ENCODE measurements around the gene RTTN.

RTTN gene

DNA sequence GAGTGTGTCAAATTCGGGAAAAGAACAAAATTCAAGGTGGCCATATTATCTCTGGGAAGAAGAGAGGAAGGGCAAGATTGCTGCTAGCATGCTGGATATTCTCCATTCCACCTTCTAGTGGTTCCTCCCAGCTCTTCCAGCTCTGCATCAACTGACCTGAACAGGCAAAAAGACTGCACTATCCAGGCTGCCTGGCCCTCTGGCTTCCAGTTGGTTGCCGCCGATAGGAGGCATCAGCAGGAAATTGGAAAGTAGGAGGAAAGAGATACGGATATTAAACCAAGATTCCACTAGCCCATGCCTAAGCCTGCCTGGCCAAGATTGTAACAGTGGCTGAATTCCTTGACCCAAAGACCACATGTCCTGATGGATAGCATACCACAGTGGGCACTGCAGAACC lies 1.7 kb upstream of the RTTN start:
- TF ChIP-seq FOXP2 (optimal IDR thresholded peaks at IDR 0.05; ENCODE audit: borderline replicate concordance, extremely low read depth, extremely low read length, insufficient read depth) (no peak), POLR2AphosphoS5 (IDR thresholded peaks at IDR 0.05; ENCODE audit: low read depth, low read length) (no peak), TAF1 (IDR thresholded peaks at IDR 0.05; ENCODE audit: borderline replicate concordance, insufficient read depth, low read length) (no peak), SIN3A (IDR thresholded peaks at IDR 0.05; ENCODE audit: borderline replicate concordance, insufficient read depth, low read length) (no peak)
- TF ChIP-seq, protein P1, sequence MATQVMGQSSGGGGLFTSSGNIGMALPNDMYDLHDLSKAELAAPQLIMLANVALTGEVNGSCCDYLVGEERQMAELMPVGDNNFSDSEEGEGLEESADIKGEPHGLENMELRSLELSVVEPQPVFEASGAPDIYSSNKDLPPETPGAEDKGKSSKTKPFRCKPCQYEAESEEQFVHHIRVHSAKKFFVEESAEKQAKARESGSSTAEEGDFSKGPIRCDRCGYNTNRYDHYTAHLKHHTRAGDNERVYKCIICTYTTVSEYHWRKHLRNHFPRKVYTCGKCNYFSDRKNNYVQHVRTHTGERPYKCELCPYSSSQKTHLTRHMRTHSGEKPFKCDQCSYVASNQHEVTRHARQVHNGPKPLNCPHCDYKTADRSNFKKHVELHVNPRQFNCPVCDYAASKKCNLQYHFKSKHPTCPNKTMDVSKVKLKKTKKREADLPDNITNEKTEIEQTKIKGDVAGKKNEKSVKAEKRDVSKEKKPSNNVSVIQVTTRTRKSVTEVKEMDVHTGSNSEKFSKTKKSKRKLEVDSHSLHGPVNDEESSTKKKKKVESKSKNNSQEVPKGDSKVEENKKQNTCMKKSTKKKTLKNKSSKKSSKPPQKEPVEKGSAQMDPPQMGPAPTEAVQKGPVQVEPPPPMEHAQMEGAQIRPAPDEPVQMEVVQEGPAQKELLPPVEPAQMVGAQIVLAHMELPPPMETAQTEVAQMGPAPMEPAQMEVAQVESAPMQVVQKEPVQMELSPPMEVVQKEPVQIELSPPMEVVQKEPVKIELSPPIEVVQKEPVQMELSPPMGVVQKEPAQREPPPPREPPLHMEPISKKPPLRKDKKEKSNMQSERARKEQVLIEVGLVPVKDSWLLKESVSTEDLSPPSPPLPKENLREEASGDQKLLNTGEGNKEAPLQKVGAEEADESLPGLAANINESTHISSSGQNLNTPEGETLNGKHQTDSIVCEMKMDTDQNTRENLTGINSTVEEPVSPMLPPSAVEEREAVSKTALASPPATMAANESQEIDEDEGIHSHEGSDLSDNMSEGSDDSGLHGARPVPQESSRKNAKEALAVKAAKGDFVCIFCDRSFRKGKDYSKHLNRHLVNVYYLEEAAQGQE (IDR thresholded peaks at IDR 0.05; ENCODE audit: insufficient read depth in 1 of 2, low read depth in 2 of 2, low read length in 2 of 2) = no peak

DNA sequence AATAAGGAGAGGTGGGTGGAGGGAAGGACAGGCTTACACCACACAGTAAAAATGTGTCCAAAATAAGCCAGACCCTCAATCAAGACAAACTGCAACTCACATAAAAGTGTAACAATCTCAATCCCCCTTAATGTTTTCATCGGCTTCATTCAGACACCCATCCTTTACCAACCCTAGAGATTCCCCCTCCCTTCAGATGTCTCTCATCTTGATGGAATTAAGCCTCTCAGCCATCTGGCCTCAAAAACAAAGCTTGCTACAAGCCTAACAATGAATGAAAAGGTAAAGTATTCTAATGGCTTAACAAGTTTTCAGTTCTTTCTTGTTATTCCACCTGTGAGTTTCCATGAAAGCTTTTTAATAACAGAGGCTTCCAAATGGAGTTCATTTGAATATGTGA lies 5.2 kb downstream of the RTTN start:
- TF ChIP-seq SIN3A (IDR thresholded peaks at IDR 0.05; ENCODE audit: borderline replicate concordance, insufficient read depth, low read length) = no peak
- no peak for TF ChIP-seq POLR2AphosphoS5 (IDR thresholded peaks at IDR 0.05; ENCODE audit: low read depth, low read length)

DNA sequence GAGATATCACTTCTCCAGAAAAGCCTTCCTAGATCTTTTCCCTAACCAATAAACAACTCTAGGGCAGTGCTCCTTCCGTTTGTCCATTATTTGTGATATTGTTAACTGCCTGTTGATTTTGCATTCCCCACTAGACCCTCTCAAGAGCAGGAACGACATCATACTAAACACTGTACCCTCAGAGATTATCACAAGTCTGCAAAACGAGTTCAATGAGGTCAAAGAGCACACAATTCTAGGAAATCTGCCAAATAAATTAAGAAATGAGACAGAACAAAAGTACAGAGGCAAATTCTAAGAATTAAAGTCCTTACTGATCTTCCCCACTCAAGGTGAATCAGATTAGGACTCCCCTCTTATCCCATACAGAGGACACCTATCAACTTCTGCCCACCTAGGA lies 7.6 kb downstream of the RTTN start:
- TF ChIP-seq POLR2AphosphoS5 (IDR thresholded peaks at IDR 0.05; ENCODE audit: low read depth, low read length) (no peak), TAF1 (IDR thresholded peaks at IDR 0.05; ENCODE audit: borderline replicate concordance, insufficient read depth, low read length) (no peak), SIN3A (IDR thresholded peaks at IDR 0.05; ENCODE audit: borderline replicate concordance, insufficient read depth, low read length) (no peak), FOXP2 (optimal IDR thresholded peaks at IDR 0.05; ENCODE audit: borderline replicate concordance, extremely low read depth, extremely low read length, insufficient read depth) (no peak)
- TF ChIP-seq, protein P1 (IDR thresholded peaks at IDR 0.05; ENCODE audit: insufficient read depth in 1 of 2, low read depth in 2 of 2, low read length in 2 of 2) = no peak

DNA sequence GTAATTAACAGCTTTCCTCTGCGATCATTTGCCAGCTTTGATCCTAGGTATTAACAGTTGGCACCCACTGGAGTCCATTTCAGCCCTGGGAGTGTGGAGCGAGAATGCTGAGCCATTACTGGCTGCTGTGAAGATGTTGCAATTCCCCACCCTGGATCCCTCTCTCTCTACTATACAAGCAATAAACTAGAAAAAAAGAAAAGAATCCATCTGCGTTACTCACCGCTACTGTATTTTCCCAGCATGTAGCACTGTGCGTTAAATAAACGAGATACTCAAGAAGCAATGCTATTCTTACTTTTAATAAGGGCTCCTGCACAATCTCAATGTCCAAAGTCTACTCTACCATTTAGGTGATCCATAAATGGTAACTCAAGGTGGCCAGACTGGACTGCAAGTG lies 8.5 kb downstream of the RTTN start:
- TF ChIP-seq TAF1 (IDR thresholded peaks at IDR 0.05; ENCODE audit: borderline replicate concordance, insufficient read depth, low read length) = no peak
- TF ChIP-seq FOXP2 (optimal IDR thresholded peaks at IDR 0.05; ENCODE audit: borderline replicate concordance, extremely low read depth, extremely low read length, insufficient read depth) = no peak
- TF ChIP-seq, protein P1 (IDR thresholded peaks at IDR 0.05; ENCODE audit: insufficient read depth in 1 of 2, low read depth in 2 of 2, low read length in 2 of 2) = no peak
- TF ChIP-seq POLR2AphosphoS5 (IDR thresholded peaks at IDR 0.05; ENCODE audit: low read depth, low read length) = no peak
- TF ChIP-seq SIN3A (IDR thresholded peaks at IDR 0.05; ENCODE audit: borderline replicate concordance, insufficient read depth, low read length) = no peak

DNA sequence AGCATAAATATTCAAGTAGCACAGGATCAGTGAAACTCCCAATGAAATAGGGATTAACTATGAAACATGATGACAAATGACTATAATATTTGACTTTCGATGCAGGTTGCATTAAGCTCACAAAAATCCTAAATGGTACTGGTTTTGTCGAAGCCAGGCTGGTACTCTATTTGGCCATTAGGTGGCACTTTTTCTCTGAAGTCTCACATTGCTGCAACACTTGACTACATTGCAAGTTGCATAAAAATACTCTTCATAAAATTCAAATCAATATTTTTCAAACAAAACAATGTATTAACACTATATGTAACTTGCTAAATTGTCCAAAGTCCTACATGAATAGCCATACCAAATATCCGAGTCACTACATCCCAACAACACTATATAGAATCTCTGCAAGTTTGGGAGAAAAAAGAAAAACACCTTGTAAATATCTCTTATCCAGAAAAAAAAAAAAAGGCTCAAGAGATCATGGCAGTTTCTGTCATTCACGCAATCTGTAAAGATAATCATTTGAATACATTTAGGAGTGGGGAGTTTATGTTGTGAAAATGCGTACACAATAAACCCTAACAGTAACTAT lies 9.5 kb downstream of the RTTN start:
- no peak for TF ChIP-seq FOXP2 (optimal IDR thresholded peaks at IDR 0.05; ENCODE audit: borderline replicate concordance, extremely low read depth, extremely low read length, insufficient read depth)

DNA sequence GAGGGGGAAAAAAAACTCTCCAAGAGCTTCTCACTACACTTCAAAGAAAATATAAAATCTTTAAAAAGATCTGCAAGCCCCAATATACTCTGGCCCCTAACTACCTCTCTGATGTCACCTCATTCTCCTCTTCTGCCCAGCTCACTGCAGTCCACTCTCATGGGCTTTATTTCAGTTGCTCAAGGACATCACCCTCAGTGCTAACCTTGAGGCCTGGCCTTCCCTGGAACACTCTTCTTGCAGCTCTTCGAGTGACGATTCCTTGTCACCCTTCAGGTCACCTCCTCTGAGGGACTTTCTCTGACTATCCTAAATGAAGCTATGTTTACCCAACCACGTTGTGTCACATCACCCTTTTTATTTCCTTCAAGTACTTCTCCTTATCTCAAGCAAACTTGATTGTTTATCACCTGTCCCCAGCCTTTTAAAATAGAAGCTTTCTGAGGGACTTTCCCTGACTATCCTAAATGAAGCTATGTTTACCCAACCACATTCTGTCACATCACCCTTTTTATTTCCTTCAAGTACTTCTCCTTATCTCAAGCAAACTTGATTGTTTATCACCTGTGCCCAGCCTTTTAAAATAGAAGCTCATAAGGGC lies 10.4 kb downstream of the RTTN start:
- TF ChIP-seq SIN3A (IDR thresholded peaks at IDR 0.05; ENCODE audit: borderline replicate concordance, insufficient read depth, low read length) = no peak
- no peak for TF ChIP-seq FOXP2 (optimal IDR thresholded peaks at IDR 0.05; ENCODE audit: borderline replicate concordance, extremely low read depth, extremely low read length, insufficient read depth)
- TF ChIP-seq POLR2AphosphoS5 (IDR thresholded peaks at IDR 0.05; ENCODE audit: low read depth, low read length) = no peak
- TF ChIP-seq, protein P1 (IDR thresholded peaks at IDR 0.05; ENCODE audit: insufficient read depth in 1 of 2, low read depth in 2 of 2, low read length in 2 of 2) = no peak
- no peak for TF ChIP-seq TAF1 (IDR thresholded peaks at IDR 0.05; ENCODE audit: borderline replicate concordance, insufficient read depth, low read length)

All from PFSK-1 (cell line).